Thyroid gland (tissue), 4 donors: ENCODE measurements around the gene NKD1. TPM values are rescaled to one million over a fixed set of nuclear protein-coding genes. Genes with fewer than 3 reads are reported as not detected.

Source experiments
- DNase-seq, 2 donors: peaks; one replicate each; pipeline ENCODE4 v3.0.0-alpha.2; 2019
- H3K27ac ChIP-seq, 3 donors: fragments of 200-600 bp; sonication (generic); 1 replicate in 2 of 3; 2 replicates in 1 of 3; pipeline ENCODE4 v1.5.1; 2016 to 2019; ENCODE audit warnings: mild to moderate bottlenecking in 1 of 3, moderate library complexity in 1 of 3
- H3K27me3 ChIP-seq: fragments of 200-600 bp; sonication (generic); one replicate; pipeline ENCODE4 v1.5.1; 2019
- H3K36me3 ChIP-seq, 2 donors: fragments of 200-600 bp; sonication (generic); one replicate each; pipeline ENCODE4 v1.5.1; 2016 to 2019
- H3K4me1 ChIP-seq, 2 donors: fragments of 200-600 bp; sonication (generic); one replicate each; pipeline ENCODE4 v1.5.1; 2017 to 2019
- H3K4me3 ChIP-seq, 3 donors: fragments of 200-600 bp; sonication (generic); replicated peaks in 1 of 3; 1 replicate in 2 of 3; 2 replicates in 1 of 3; pipeline ENCODE4 v1.5.1; 2016; ENCODE audit warnings: mild to moderate bottlenecking in 1 of 3
- H3K9me3 ChIP-seq: fragments of 200-600 bp; sonication (generic); one replicate; pipeline ENCODE4 v1.5.1; 2017
- CTCF ChIP-seq, 6 experiments: fragments of 200-600 bp in 3 of 6; fragments of 450-650 bp in 3 of 6; sonication (generic) in 3 of 6; IDR thresholded peaks; one replicate each; pipeline ENCODE4 v1.5.1; 2016 to 2019; ENCODE audit warnings: antibody characterized with exemption in 6 of 6, mild to moderate bottlenecking in 2 of 6, inconsistent platforms in 1 of 6, moderate library complexity in 1 of 6
- POLR2A ChIP-seq, 2 donors: fragments of 450-650 bp; IDR thresholded peaks; one replicate each; pipeline ENCODE4 v1.6.1; 2017; ENCODE audit warnings: antibody characterized with exemption in 2 of 2, mild to moderate bottlenecking in 2 of 2, moderate library complexity in 1 of 2
- WGBS, 2 donors: methylation state at CpG; one replicate each; pipeline ENCODE4 v1.1.5; 2017; 5-methylcytosine and 5-hydroxymethylcytosine counted together
- intact Hi-C: fragments of 100-400 bp; cut with DNase I; formaldehyde crosslinking; loops from one replicate; pipeline ENCODE4 v1.15.1; 2023
- total RNA-seq, 4 donors: library from RNA; depleted of rRNA; stranded (reverse); fragments of >200 nt; gene quantifications; one replicate each; pipeline ENCODE4 v1.2.3, GENCODE V29; 2016

Gene NKD1
- total RNA-seq, 4 donors from 2014 or later = 0.63 to 13.8 (median 1.1) TPM

DNA sequence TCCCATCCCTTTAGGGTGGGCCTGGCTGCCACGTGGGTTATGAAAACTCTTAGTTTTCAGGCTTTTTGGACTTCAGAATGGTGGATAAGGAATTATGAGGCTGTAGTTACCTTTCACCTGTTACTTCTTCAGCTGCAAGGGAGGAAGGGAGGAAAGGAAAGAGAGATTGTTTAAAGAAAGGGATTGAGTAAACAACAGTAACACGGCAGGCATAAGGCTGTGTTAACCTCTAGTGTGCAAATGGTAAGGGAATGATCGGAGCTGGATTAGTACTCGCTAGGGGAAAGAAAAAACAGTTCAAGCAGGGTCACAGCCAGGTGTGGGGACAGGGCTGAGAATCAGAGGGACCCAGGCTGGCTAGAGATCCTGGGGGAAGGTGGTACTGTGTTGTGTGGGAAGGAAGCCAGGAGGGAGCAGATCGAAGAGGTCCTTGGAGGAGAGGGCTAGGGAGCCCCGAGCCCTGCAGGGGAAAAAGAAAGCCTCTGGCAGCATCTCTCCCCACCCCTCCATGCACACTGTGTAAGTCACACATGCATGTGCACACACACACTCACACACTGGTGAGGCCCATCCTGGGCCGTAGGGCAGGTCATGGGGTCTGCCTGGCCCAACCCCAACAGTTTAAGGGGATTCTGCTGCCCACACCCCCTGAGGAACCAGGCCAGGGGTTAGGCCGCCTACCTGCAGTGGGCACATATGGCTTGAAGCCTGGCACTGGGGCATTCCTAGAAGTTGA lies 83.2 kb downstream of the NKD1 start:
- Histone ChIP-seq H3K27me3 (no peaks in the 10 kb centered on the region), H3K9me3 (no peaks in the 10 kb centered on the region), H3K4me3 (no peak overlapping the region), H3K4me1 (peaks cover 9 to 12% of the 10 kb centered on the region in 2 donors), H3K36me3 (no peaks in the 10 kb centered on the region), H3K27ac (no peak overlapping the region)
- no peak for DNase-seq
- WGBS, 2 donors = 76 to 78% methylated on average over 8 of the region's 8 CpGs
- intact Hi-C loops = no loop called here
- no peak for TF ChIP-seq POLR2A (IDR thresholded peaks at IDR 0.05)
- no peak for TF ChIP-seq CTCF (IDR thresholded peaks at IDR 0.05)

DNA sequence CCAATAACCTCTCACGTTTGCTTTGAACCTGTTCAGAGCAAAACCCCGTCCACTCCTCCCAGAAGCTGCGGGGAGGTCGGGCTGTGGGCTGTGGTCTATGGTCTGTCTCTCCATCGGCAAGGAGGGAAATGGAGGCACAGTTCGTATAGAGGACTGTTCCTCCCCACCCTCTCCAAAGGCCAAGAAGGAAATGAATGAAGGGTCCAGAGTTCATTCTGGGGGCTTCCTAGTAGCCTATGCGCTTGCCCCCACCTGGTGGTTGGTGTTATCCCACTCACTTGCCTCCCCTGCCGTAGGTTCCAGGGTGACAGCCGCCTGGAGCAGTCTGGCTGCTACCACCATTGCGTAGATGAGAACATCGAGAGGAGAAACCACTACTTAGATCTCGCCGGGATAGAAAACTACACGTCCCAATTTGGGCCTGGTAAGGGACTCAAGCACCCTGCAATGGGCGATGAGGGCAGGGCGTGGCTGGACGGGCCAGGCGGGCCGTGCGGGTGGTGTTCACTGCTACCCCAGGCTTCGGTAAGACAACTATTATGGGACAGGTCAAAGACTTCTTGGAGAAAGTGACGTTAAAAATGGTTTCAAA lies 83.9 kb downstream of the NKD1 start:
- Histone ChIP-seq H3K4me3 (no peak overlapping the region), H3K27ac (no peak overlapping the region), H3K36me3 (no peaks in the 10 kb centered on the region), H3K4me1 (peaks cover 7% of the 10 kb centered on the region in 2 donors), H3K27me3 (no peaks in the 10 kb centered on the region), H3K9me3 (no peaks in the 10 kb centered on the region)
- TF ChIP-seq CTCF (IDR thresholded peaks at IDR 0.05) (no peak), POLR2A (IDR thresholded peaks at IDR 0.05) (no peak)
- DNase-seq = no peak
- intact Hi-C loops = no loop called here
- 89 to 96% methylated on average over 21 to 22 of the region's 22 CpGs for WGBS, 2 donors

DNA sequence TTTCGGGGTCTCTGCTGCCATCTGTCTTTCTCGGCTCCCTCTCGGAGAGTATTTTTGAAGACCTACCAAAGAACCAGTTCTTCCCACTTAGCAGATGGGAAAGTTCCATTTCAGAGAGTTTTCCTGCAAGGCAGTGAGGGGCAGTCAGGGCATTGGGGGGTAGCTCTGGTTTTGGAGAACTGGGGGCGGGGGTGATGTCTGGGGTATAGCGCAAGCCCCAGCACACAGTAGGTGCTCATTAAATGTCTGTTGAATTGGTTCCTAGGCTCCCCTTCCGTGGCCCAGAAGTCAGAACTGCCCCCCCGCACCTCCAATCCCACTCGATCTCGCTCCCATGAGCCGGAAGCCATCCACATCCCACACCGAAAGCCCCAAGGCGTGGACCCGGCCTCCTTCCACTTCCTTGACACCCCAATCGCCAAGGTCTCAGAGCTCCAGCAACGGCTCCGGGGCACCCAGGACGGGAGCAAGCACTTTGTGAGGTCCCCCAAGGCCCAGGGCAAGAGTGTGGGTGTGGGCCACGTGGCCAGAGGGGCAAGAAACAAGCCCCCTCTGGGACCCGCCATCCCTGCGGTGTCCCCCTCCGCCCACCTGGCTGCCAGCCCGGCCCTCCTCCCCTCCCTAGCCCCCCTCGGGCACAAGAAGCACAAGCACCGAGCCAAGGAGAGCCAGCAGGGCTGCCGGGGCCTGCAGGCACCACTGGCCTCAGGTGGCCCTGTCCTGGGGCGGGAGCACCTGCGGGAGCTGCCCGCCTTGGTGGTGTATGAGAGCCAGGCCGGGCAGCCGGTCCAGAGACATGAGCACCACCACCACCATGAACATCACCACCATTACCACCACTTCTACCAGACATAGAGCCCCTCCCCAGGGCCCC lies 85.0 kb downstream of the NKD1 start:
- no peak for TF ChIP-seq CTCF (IDR thresholded peaks at IDR 0.05)
- TF ChIP-seq POLR2A (IDR thresholded peaks at IDR 0.05) = no peak
- DNase-seq = no peak
- WGBS, 2 donors = 93 to 95% methylated on average over 20 to 27 of the region's 30 CpGs
- H3K4me3 ChIP-seq = no peak overlapping the region
- intact Hi-C loops = no loop called here
- H3K9me3 ChIP-seq = no peaks in the 10 kb centered on the region
- H3K27me3 ChIP-seq = no peaks in the 10 kb centered on the region
- no peaks in the 10 kb centered on the region for H3K36me3 ChIP-seq
- no peak overlapping the region for H3K27ac ChIP-seq
- no peaks in the 10 kb centered on the region for H3K4me1 ChIP-seq

DNA sequence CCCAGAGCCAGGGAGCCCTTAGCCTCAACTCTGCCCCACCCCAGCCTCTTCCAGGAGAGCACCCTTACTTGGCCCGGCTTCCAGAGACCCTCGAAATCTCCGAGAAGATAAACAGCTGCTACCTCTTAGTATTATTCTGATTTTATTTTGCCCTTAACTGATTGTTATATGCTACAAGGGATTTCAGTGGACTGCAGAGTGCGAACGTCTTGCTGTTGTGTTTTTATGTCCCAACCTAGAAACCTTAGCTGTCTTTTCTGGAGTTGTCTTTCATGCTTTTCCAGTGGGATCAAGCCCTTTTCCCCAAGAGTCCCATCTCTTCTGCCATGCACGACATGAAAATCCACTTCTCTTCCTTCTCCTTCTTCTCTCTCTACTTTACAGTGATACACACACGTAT lies 85.9 kb downstream of the NKD1 start:
- intact Hi-C loops = no loop called here
- no peak overlapping the region for H3K27ac ChIP-seq
- no peaks in the 10 kb centered on the region for H3K36me3 ChIP-seq
- no peaks in the 10 kb centered on the region for H3K27me3 ChIP-seq
- no peak overlapping the region for H3K4me3 ChIP-seq
- WGBS, 2 donors = 85 to 90% methylated on average over 7 of the region's 7 CpGs
- no peaks in the 10 kb centered on the region for H3K4me1 ChIP-seq
- H3K9me3 ChIP-seq = no peaks in the 10 kb centered on the region
- TF ChIP-seq POLR2A (IDR thresholded peaks at IDR 0.05) = no peak
- no peak for TF ChIP-seq CTCF (IDR thresholded peaks at IDR 0.05)
- no peak for DNase-seq
